ENCODE results near the gene MISP. TPM values are rescaled to one million over a fixed set of nuclear protein-coding genes. Genes with fewer than 3 reads are reported as not detected.

Gene MISP
- total and polyA plus RNA-seq, 9 of the 15 experiments (the other 6 are each of a cell fraction or from before 2014, with no cell fraction given): 0.04 to 0.29 (median 0.05) TPM; not detected in 5

GRCh38 chr19:788983-789700 is 38.2 kb downstream of the MISP start (continued):
- no peak for TF ChIP-seq CHD7 (IDR thresholded peaks at IDR 0.05; ENCODE audit: low read depth, low read length)
- TF ChIP-seq CHD1 (IDR thresholded peaks at IDR 0.05; ENCODE audit: low read length): no peak
- TF ChIP-seq ZNF143 (CRISPR knock-in tag; IDR thresholded peaks at IDR 0.05): no peak
- peak; percentile 26 to 47 (median 26); a peak in 3 of 6 replicates for TF ChIP-seq CTCF (IDR thresholded peaks at IDR 0.05 in 2 of 3, conservative IDR thresholded peaks at IDR 0.05 in 1 of 3; ENCODE audit: insufficient read depth in 2 of 3, low read depth in 1 of 3, low read length in 3 of 3)
- no peak for TF ChIP-seq HES1 (IDR thresholded peaks at IDR 0.05; ENCODE audit: low read depth)
- TF ChIP-seq ATF3 (IDR thresholded peaks at IDR 0.05): peak; percentile 83
- 0 out of 2 replicates have a peak, but pooled peaks have one; percentile 53 for TF ChIP-seq ATF3 (CRISPR knock-in tag; conservative IDR thresholded peaks at IDR 0.05)
- TF ChIP-seq ZNF24 (IDR thresholded peaks at IDR 0.05): no peak
- TF ChIP-seq L3MBTL2 (IDR thresholded peaks at IDR 0.05): peak; percentile 62; the same call in 1 of the 2 replicates
- TF ChIP-seq NR2C1 (IDR thresholded peaks at IDR 0.05): peak; percentile 54
- TF ChIP-seq NR2C1 (tag; IDR thresholded peaks at IDR 0.05): peak; percentile 71
- peak; percentile 32; the same call in 1 of the 2 replicates for TF ChIP-seq FOSL1 (tag; conservative IDR thresholded peaks at IDR 0.05)
